Breast epithelium (tissue), 3 donors: ENCODE results near the gene FBN1.

Experiments
- CTCF ChIP-seq, 3 donors: fragments of 450-650 bp; IDR thresholded peaks; one replicate each; pipeline ENCODE4 v1.5.1; 2016 to 2017; ENCODE audit warnings: antibody characterized with exemption in 3 of 3, mild to moderate bottlenecking in 3 of 3, moderate library complexity in 3 of 3
- POLR2A ChIP-seq: fragments of 450-650 bp; IDR thresholded peaks from one replicate; pipeline ENCODE4 v1.6.1; 2016; ENCODE audit warnings: antibody characterized with exemption, mild to moderate bottlenecking, moderate library complexity
- POLR2AphosphoS5 ChIP-seq, 3 donors: sonication (generic); formaldehyde crosslinking; IDR thresholded peaks; one replicate each; pipeline ENCODE4 v1.6.1; 2017; ENCODE audit warnings: antibody characterized with exemption in 3 of 3

- TF ChIP-seq POLR2A = no peak
- no peak for TF ChIP-seq CTCF (IDR thresholded peaks at IDR 0.05)
- TF ChIP-seq POLR2AphosphoS5 (IDR thresholded peaks at IDR 0.05) = no peak
These were observed 237.2 kb downstream of the FBN1 start for GRCh38 chr15:48408327-48408726.
